Measurements from ENCODE around the gene SYVN1. TPM values are rescaled to one million over a fixed set of nuclear protein-coding genes. Genes with fewer than 3 reads are reported as not detected.

The SYVN1 gene
- polyA plus RNA-seq, 1 of the 3 experiments (the other 2 are of a cell fraction), result 31.9 TPM

DNA sequence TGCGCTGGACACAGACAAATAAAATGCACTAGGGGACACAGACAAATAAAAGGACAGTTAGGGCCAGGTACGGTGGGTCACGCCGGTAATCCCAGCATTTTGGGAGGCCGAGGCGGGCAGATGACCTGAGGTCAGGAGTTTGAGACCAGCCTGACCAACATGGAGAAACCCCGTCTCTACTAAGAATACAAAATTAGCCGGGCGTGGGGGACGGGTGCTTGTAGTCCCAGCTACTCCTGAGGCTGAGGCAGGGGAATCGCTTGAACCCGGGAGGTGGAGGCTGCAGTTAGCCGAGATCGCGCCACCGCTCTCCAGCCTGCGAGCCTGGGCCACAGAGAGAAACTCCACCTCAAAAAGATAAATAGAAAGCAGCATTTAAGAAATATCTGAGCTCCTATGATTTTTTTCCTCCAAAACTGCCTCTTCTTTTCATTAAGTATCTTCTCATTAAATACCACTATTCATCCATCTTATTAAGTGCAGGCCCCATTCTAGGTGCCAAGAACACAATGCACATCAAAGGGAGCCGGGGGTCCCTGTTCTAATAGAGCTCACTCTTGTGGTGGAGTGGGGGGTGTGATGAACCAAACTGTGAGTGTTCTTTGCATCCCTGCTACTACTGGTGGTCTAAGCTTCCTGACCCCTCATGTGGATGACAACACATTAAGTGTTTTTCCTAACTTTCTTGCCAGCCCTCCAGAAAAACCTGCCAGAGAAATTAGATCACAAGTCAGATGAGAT, 16.1 kb downstream of the SYVN1 start:
- no peak overlapping the region for H2AFZ ChIP-seq (ENCODE audit: low read depth)
- DNase-seq, result no peak
- POLR2A ChIA-PET, result interaction anchor here (0.5 to 3.4 kb wide), 5 partner anchors 14 to 63 kb away, joined by 3 to 25 read pairs (median 5); partner anchors contain the start of genes CAPN1, CDCA5, SYVN1 and ZFPL1
- TF ChIP-seq POLR2AphosphoS5 (IDR thresholded peaks at IDR 0.05; ENCODE audit: low read depth, low read length), result 0 out of 2 replicates have a peak, but pooled peaks have one; percentile 8
- no peak for TF ChIP-seq EP300 (IDR thresholded peaks at IDR 0.05; ENCODE audit: borderline replicate concordance in 1 of 2, low read depth in 1 of 2, low read length in 1 of 2)
- CTCF ChIA-PET, result interaction anchor here (0.6 to 3.2 kb wide), 21 partner anchors 9 to 284 kb away, joined by 3 to 27 read pairs (median 5); partner anchors contain the start of genes ARL2, CAPN1, CDC42BPG and EHD1
- H3K9me3 ChIP-seq, result no peaks in the 10 kb centered on the region
- no peaks in the 10 kb centered on the region for H3K27me3 ChIP-seq (ENCODE audit: insufficient read depth)
- no peak overlapping the region for H3K9ac ChIP-seq
- H3F3A ChIP-seq (replicated peaks; ENCODE audit: insufficient read depth), result peaks cover 29% of the 10 kb centered on the region
- H3K4me2 ChIP-seq, result no peak overlapping the region
- H3K79me2 ChIP-seq (ENCODE audit: insufficient read depth), result peaks cover 51% of the 10 kb centered on the region
- peaks cover 23 to 46% of the 10 kb centered on the region in 2 experiments; a peak in 3 of 4 replicates for H3K4me1 ChIP-seq (ENCODE audit: control insufficient read depth in 1 of 2, insufficient read depth in 2 of 2, low read depth in 1 of 2, low read length in 1 of 2)
- H4K20me1 ChIP-seq (ENCODE audit: insufficient read depth), result no peaks in the 10 kb centered on the region
- peaks cover 34 to 35% of the 10 kb centered on the region in 2 experiments for H3K36me3 ChIP-seq (replicated peaks in 1 of 2; ENCODE audit: control insufficient read depth in 1 of 2, insufficient read depth in 2 of 2, low read length in 1 of 2)
- peak overlapping the region; percentile 21 to 51; a peak in 2 of 4 replicates for H3K27ac ChIP-seq (ENCODE audit: low read depth in 2 of 2, low read length in 1 of 2)
- 87% methylated on average over 18 of the region's 18 CpGs for WGBS (ENCODE audit: low lambda C conversion rate)
- peak overlapping the region in 1 of 2 experiments; percentile 74; a peak in 1 of 4 replicates for H3K4me3 ChIP-seq (ENCODE audit: low read depth in 2 of 2, low read length in 1 of 2)
- H3K9me2 ChIP-seq, result no peaks in the 10 kb centered on the region

DNA sequence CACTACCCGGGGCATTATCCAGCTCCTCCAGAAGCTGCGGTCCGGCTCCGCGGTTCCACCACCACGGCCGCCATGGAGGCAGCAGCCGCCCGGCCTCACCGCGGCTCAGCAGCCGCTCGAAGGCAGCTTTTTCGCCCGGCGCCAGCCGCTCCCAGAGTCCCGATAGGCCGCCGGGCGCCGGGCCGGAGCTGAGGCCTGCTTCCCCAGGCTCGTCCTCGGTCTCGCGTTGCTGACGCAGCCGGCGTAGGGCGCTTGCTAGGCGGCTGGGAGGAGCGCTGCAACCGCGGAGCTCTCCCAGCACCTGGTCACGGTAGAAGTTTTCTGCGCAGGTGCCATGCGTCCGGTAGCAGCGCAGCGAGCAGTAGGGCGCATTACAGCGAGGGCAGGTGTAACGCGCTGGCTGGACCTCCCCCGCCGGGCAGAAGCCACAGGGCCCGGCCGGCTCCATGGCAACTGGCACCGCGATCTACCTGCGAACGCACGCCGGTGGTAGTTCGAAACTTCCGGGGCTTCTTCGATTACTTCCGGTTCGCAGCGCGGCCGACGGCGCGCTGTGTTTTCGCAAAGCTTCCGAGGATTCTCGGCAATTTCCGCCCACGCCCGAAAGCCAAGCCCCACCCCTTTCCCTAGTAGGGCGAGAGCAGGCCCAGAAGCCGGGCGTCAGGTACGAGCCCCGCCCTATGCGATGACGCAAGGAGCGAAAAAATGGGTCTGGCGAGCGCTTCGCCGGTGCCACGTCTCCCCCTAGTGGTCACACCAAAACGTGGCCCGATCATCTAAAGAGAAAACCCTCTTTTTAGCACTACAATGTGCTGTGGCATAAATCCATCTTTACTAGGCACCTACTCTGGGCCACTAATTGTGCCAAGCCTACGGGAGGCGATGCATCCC, 16.9 kb downstream of the SYVN1 start, which contains the start of gene ZNHIT2:
ZNHIT2 (minus strand) TSS at position 496 of the 891 bp plus-strand sequence; CDS start at position 448, 48 bp downstream.
- peaks cover 22 to 51% of the 10 kb centered on the region in 2 experiments; a peak in 3 of 4 replicates for H3K4me1 ChIP-seq (ENCODE audit: control insufficient read depth in 1 of 2, insufficient read depth in 2 of 2, low read depth in 1 of 2, low read length in 1 of 2)
- CTCF ChIA-PET, result interaction anchor here (0.6 to 3.2 kb wide), 27 partner anchors 9 to 813 kb away, joined by 3 to 27 read pairs (median 4); partner anchors contain the start of genes ARL2, CAPN1, CDC42BPG and EHD1
- H3K4me3 ChIP-seq (ENCODE audit: low read depth in 2 of 2, low read length in 1 of 2), result peak within 1 kb of the TSS; percentile 74 to 86
- H3K36me3 ChIP-seq (replicated peaks in 1 of 2; ENCODE audit: control insufficient read depth in 1 of 2, insufficient read depth in 2 of 2, low read length in 1 of 2), result peaks cover 34 to 35% of the 10 kb centered on the region in 2 experiments
- H2AFZ ChIP-seq (ENCODE audit: low read depth), result peak within 1 kb of the TSS; percentile 42; the same call in 1 of the 2 replicates
- no peaks in the 10 kb centered on the region for H3K9me3 ChIP-seq
- H4K20me1 ChIP-seq (ENCODE audit: insufficient read depth), result no peaks in the 10 kb centered on the region
- H3K9ac ChIP-seq, result peak within 1 kb of the TSS; percentile 81
- DNase-seq, result peak; percentile 94
- no peaks in the 10 kb centered on the region for H3K27me3 ChIP-seq (ENCODE audit: insufficient read depth)
- peak within 1 kb of the TSS; percentile 93 for H3K4me2 ChIP-seq
- WGBS (ENCODE audit: low lambda C conversion rate), result 1% methylated on average over 25 of the region's 89 CpGs
- H3K27ac ChIP-seq (ENCODE audit: low read depth in 2 of 2, low read length in 1 of 2), result peak within 1 kb of the TSS; percentile 67 to 89
- no peaks in the 10 kb centered on the region for H3K9me2 ChIP-seq
- H3K79me2 ChIP-seq (ENCODE audit: insufficient read depth), result peaks cover 43% of the 10 kb centered on the region
- peaks cover 29% of the 10 kb centered on the region for H3F3A ChIP-seq (replicated peaks; ENCODE audit: insufficient read depth)
- POLR2A ChIA-PET, result interaction anchor here (0.5 to 3.4 kb wide), 8 partner anchors 15 to 144 kb away, joined by 3 to 25 read pairs (median 5); partner anchors contain the start of genes ARL2, CAPN1, CDCA5 and POLA2
- TF ChIP-seq GABPA (IDR thresholded peaks at IDR 0.05; ENCODE audit: low read depth) (peak; percentile 96), TCF12 (IDR thresholded peaks at IDR 0.05) (no peak), TEAD4 (IDR thresholded peaks at IDR 0.05; ENCODE audit: borderline replicate concordance, insufficient read depth) (0 out of 2 replicates have a peak, but pooled peaks have one; percentile 41), RCOR1 (IDR thresholded peaks at IDR 0.05; ENCODE audit: low read length) (0 out of 2 replicates have a peak, but pooled peaks have one; percentile 51), ZBTB33 (IDR thresholded peaks at IDR 0.05; ENCODE audit: borderline replicate concordance, low read depth) (no peak), IRF3 (IDR thresholded peaks at IDR 0.05; ENCODE audit: low read depth, low read length) (no peak), REST (IDR thresholded peaks at IDR 0.05; ENCODE audit: low read depth, low read length) (no peak), POLR2AphosphoS5 (IDR thresholded peaks at IDR 0.05; ENCODE audit: low read depth, low read length) (peak; percentile 91), USF2 (IDR thresholded peaks at IDR 0.05; ENCODE audit: borderline replicate concordance, low read depth, low read length) (no peak), TAF1 (IDR thresholded peaks at IDR 0.05; ENCODE audit: borderline replicate concordance, low read depth, low read length) (peak; percentile 61; the same call in 1 of the 2 replicates)
- TF ChIP-seq, protein P1, sequence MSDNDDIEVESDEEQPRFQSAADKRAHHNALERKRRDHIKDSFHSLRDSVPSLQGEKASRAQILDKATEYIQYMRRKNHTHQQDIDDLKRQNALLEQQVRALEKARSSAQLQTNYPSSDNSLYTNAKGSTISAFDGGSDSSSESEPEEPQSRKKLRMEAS (IDR thresholded peaks at IDR 0.05; ENCODE audit: low read depth), result peak; percentile 77
